ENCODE results near the gene NEU1.
"Not testable (repeated sequence)": the region's sequence is repeated elsewhere in the genome, so short reads cannot be mapped to it uniquely, and the experiment has no call there.

The NEU1 gene

DNA sequence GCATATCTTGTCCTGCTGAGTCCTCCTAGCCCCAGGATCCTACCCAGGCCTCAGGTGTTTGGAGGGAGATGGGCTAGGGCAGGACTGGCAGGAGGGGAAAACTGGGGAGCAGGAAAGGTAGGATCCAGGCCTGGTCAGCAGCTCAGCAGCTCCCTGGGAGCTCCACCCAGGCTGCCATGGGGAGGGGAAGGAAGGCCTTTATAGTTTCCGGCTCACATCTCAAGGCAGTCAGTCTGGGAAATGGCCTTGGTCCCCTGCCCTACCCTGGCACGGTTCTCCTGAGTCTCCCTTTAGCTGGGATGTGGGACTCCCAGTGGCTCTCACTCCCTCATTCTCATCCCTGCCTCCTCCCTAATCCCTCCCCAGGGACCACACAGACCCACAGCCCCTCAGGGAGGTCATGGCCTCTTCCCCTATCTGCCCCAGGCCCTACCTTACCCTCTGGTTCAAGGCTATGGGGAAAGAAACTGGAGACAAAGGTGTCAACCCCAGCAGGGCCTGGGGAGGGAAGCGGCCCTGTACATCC lies 14.6 kb upstream of the NEU1 start:
- Histone ChIP-seq H3K36me3 (ENCODE audit: control insufficient read depth, insufficient read depth, low read length) (peaks cover 14% of the 10 kb centered on the region), H3K9ac (ENCODE audit: low read length) (no peak overlapping the region), H3K4me1 (ENCODE audit: control insufficient read depth, insufficient read depth, low read length) (no peaks in the 10 kb centered on the region), H3K27me3 (ENCODE audit: control insufficient read depth, insufficient read depth, low read length) (no peaks in the 10 kb centered on the region), H3K27ac (ENCODE audit: low read depth, low read length) (no peak overlapping the region), H3K4me3 (ENCODE audit: low read length) (peak overlapping the region; percentile 34)

DNA sequence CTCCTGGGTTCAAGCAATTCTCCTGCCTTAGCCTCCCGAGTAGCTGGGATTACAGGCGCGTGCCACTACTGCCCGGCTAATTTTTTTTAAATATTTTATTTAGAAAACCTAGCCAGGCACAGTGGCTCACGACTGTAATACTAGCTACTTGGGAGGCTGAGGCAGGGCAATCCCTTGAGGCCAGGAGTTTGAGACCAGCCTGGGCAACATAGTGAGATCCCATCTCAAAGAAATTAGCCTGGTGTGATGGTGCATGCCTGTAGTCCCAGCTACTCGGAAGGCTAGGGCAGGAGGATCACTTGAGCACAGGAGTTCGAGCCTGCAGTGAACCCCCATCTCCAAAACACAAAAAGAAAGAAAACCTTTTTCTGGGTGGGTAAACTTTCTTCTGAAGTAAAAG lies 13.7 kb upstream of the NEU1 start:
- no peak overlapping the region for H3K9ac ChIP-seq (ENCODE audit: low read length)
- no peak overlapping the region for H3K4me3 ChIP-seq (ENCODE audit: low read length)
- H3K4me1 ChIP-seq (ENCODE audit: control insufficient read depth, insufficient read depth, low read length) = no peaks in the 10 kb centered on the region
- H3K27ac ChIP-seq (ENCODE audit: low read depth, low read length) = no peak overlapping the region
- peaks cover 10% of the 10 kb centered on the region for H3K36me3 ChIP-seq (ENCODE audit: control insufficient read depth, insufficient read depth, low read length)
- no peaks in the 10 kb centered on the region for H3K27me3 ChIP-seq (ENCODE audit: control insufficient read depth, insufficient read depth, low read length)

DNA sequence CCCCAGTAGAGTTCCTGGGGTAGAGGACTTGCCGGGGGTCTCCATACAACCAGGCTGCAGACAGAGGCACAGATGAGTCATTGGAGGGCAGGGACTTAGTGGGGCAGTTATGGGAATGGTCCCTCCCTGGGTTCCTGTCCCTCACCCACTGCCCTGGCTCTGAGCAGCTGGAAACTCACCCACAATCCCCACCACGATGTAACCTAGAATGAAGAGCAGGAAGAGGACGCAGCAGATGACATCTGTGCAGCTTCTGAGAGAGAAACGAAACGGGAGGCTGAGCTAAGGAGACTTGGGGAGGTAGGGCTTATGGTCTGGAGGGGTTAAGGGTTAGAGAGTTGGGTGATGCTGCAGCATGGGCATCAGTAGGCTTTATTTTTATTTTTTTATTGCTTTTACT lies 13.3 kb upstream of the NEU1 start:
- Histone ChIP-seq H3K36me3 (ENCODE audit: control insufficient read depth, insufficient read depth, low read length) (peaks cover 5% of the 10 kb centered on the region), H3K9ac (ENCODE audit: low read length) (no peak overlapping the region), H3K27me3 (ENCODE audit: control insufficient read depth, insufficient read depth, low read length) (no peaks in the 10 kb centered on the region), H3K4me3 (ENCODE audit: low read length) (no peak overlapping the region), H3K4me1 (ENCODE audit: control insufficient read depth, insufficient read depth, low read length) (no peaks in the 10 kb centered on the region), H3K27ac (ENCODE audit: low read depth, low read length) (no peak overlapping the region)

DNA sequence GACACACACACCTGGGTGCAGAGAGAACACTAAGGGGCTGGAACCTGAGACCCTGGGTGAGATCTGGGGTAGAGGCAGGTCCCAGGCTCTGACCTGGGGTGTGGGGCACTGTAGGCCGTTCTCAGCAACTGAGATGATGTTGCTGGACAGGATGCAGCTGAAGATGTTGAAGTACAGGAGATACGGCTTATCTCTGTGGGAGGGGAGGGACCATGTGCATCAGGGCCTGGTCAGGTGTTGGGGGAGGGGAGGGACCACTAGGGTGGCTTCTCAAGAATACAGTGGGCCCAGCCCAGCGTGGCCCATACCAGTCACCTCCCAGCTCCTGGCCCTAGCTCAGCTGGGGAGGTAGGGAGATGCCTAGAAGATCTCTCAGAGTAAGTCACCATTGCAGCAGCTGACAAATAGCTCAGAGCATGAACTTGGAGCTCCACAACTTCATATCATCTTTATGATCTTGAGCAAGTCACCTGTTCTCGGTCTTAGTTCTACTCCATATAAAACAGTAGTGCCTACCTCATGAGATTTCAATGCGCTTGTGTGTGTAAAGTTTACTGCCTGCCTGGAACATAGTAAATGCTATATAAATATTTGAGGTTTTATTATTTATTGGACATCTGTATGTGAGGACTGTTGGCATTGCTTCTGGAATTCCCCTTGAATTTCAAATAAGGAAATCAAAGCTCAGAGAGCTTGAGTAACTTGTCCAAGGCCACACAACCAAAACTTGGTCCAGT lies 12.4 kb upstream of the NEU1 start:
- H3K27ac ChIP-seq (ENCODE audit: low read depth, low read length) = no peak overlapping the region
- no peaks in the 10 kb centered on the region for H3K36me3 ChIP-seq (ENCODE audit: control insufficient read depth, insufficient read depth, low read length)
- H3K4me1 ChIP-seq (ENCODE audit: control insufficient read depth, insufficient read depth, low read length) = no peaks in the 10 kb centered on the region
- no peaks in the 10 kb centered on the region for H3K27me3 ChIP-seq (ENCODE audit: control insufficient read depth, insufficient read depth, low read length)
- H3K9ac ChIP-seq (ENCODE audit: low read length) = no peak overlapping the region
- no peak overlapping the region for H3K4me3 ChIP-seq (ENCODE audit: low read length)

DNA sequence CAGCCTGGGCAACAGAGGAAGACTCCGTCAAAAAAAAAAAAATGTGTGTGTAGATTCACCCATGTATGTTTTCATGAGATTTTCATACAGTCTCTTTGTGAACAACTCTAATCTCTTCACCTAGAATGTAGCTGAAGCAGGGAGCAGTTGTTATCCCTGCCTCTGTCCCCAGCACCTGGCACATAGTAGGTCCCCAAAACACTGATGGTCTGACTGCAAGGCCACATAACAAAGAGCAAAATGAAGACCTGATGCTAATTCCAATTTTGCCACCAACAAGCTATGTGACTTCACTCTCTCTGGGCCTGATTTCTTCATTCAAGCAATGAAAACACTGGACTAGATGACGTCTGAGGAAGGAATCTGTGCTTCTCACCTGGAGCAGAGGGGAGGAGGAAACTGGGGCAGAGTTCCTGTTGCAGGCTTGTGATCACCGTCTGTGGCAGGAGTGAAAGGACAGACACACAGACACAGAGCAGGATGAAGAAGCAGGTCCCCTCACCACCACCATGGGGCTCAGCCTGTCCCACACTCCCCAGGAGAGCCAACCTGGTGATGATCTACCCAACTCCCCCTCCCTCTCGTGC lies 11.6 kb upstream of the NEU1 start:
- H3K4me1 ChIP-seq (ENCODE audit: control insufficient read depth, insufficient read depth, low read length) = no peaks in the 10 kb centered on the region
- H3K36me3 ChIP-seq (ENCODE audit: control insufficient read depth, insufficient read depth, low read length) = no peaks in the 10 kb centered on the region
- no peak overlapping the region for H3K4me3 ChIP-seq (ENCODE audit: low read length)
- H3K9ac ChIP-seq (ENCODE audit: low read length) = no peak overlapping the region
- H3K27me3 ChIP-seq (ENCODE audit: control insufficient read depth, insufficient read depth, low read length) = no peaks in the 10 kb centered on the region
- H3K27ac ChIP-seq (ENCODE audit: low read depth, low read length) = no peak overlapping the region

DNA sequence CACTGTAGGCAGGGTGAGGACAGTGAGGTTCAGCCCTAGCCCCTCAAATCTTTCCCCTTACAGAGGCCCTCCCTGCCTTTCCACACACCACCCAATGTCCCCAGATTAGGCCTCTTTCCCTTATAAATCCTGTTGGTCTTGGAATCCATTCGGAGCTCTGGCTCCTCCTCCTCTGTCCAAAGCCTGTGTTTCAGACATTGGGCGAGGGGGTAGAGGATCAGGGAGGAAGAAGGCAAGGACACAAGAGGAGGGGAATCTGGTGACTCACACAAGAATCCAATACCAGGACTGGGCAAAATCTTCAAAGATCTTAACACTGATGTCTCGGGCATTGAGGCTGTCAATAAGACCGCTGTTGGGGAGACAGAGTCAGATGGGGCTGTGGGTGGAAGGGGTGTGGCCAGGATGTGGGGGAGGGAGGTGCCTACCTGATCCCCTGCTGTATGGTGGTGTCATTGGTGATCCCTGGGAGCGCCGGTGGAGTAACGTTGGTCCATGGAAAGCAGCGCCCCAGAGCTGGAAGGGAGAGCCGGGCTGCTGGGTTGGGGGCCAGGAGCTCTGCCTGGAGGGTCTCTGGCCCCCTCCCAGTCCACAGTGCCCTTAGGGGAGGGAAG lies 8.5 kb upstream of the NEU1 start:
- Histone ChIP-seq H3K36me3 (ENCODE audit: control insufficient read depth, insufficient read depth, low read length) (no peaks in the 10 kb centered on the region), H3K27ac (ENCODE audit: low read depth, low read length) (no peak overlapping the region), H3K9ac (ENCODE audit: low read length) (no peak overlapping the region), H3K4me3 (ENCODE audit: low read length) (no peak overlapping the region), H3K4me1 (ENCODE audit: control insufficient read depth, insufficient read depth, low read length) (no peaks in the 10 kb centered on the region), H3K27me3 (ENCODE audit: control insufficient read depth, insufficient read depth, low read length) (no peaks in the 10 kb centered on the region)

DNA sequence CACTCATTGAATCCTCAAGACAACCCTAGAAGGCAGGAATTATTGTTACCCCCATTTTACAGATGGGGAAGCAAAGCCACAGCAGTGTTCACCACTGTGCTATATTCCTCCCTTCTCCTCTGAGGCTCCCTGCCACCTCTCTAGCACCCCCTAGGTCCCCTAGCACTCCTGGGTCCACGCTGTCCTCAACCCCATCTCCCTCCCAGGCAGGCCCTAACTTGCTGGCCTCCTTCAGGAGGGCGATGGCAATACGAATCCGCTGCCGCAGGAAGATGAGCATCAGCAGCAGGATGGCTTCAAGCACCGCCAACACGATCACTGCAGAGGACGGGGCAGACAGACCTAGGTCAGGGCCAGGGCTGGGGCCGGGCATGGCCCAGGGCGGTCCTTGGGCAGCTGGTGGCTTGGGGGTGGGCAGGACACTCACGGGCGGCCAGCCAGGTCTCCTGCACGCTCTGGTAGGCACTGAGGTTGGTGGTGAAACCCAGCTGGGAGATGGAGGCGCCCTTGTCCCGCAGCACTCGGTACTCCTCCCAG lies 7.8 kb upstream of the NEU1 start:
- Histone ChIP-seq H3K27me3 (ENCODE audit: control insufficient read depth, insufficient read depth, low read length) (no peaks in the 10 kb centered on the region), H3K36me3 (ENCODE audit: control insufficient read depth, insufficient read depth, low read length) (no peaks in the 10 kb centered on the region), H3K27ac (ENCODE audit: low read depth, low read length) (no peak overlapping the region), H3K9ac (ENCODE audit: low read length) (no peak overlapping the region), H3K4me3 (ENCODE audit: low read length) (no peak overlapping the region), H3K4me1 (ENCODE audit: control insufficient read depth, insufficient read depth, low read length) (no peaks in the 10 kb centered on the region)

DNA sequence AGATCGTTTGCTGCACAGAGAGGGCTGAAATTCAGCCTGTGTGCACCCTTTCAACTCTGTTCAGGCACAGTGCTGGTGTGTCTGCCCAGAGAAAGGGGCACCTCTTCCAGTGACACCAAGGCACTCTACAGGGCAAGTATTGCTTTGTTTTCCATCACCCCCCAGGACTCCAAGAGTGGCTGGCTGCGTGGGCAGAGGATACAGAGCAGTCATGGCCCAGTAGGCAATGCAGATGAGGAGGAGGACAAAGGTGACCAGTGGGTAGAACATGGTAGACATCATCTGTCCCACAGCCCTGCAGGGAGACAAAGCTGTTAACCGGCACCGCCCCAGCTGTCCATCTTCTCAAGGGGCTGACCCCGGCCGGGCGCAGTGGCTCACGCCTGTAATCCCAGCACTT lies 6.7 kb upstream of the NEU1 start:
- Histone ChIP-seq H3K4me3 (ENCODE audit: low read length) (no peak overlapping the region), H3K36me3 (ENCODE audit: control insufficient read depth, insufficient read depth, low read length) (peaks cover 3% of the 10 kb centered on the region), H3K27ac (ENCODE audit: low read depth, low read length) (no peak overlapping the region), H3K4me1 (ENCODE audit: control insufficient read depth, insufficient read depth, low read length) (no peaks in the 10 kb centered on the region), H3K27me3 (ENCODE audit: control insufficient read depth, insufficient read depth, low read length) (no peaks in the 10 kb centered on the region), H3K9ac (ENCODE audit: low read length) (no peak overlapping the region)

DNA sequence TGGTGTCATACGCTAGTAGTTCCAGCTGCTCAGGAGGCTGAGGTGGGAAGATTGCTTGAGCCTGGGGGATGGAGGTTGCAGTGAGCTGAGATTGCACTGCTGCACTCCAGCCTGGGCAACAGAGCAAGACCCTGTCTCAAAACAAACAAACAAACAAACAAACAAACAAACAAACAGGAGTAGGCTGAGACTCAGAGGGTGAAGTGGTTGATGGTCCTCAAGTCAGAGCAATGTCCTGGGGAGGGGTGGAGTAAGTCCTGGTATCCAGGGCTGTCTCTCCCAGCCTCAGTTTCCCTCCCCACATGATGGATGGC lies 6.0 kb upstream of the NEU1 start:
- H3K4me3 ChIP-seq (ENCODE audit: low read length); H3K9ac ChIP-seq (ENCODE audit: low read length); H3K4me1 ChIP-seq (ENCODE audit: control insufficient read depth, insufficient read depth, low read length); H3K36me3 ChIP-seq (ENCODE audit: control insufficient read depth, insufficient read depth, low read length); H3K27ac ChIP-seq (ENCODE audit: low read depth, low read length); H3K27me3 ChIP-seq (ENCODE audit: control insufficient read depth, insufficient read depth, low read length): not testable (repeated sequence)

DNA sequence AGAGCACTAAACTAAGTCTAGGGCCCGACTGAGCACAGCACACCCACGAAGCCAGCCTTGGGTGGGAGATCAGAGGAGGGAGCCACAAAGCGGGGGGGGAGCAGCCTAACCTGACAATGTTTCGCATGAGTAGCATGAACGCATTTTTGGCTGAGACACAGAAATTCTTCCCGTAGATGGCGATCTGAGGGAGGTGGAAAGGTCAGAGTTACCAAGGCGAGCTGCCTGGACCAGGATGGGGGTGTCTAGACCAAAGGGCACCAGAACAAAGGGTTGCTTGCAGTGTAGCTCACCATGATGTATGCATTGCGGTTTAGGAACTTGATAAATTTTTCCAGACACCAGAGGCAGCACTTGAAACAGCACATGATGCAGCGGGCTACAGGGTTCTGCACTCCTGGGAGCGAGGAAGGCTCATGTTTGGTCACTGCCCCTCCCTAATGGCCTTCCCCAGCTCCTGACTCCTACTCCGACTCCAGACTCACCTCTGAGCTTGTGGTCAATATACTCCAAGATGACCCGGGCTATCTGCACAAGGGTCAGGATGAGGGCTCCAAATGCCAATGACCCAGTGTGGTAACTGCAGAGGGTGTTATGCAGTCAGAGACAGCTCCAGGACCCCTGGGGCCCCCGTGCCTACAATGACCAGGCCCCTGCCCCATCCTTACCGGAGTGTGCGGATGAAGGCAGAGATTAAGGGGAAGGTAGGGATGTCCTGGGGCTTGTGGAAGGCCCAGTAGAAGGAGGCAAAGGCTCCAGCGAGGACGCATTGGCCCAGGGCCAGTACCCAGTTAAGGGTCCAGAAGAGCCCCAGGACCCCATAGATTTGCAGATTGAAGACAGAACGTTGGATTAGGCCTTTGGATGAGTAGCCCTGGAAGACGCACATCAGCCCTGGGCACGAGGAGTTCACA lies 2.8 kb upstream of the NEU1 start:
- Histone ChIP-seq H3K4me1 (ENCODE audit: control insufficient read depth, insufficient read depth, low read length) (peaks cover 5% of the 10 kb centered on the region), H3K27ac (ENCODE audit: low read depth, low read length) (no peak overlapping the region), H3K9ac (ENCODE audit: low read length) (no peak overlapping the region), H3K36me3 (ENCODE audit: control insufficient read depth, insufficient read depth, low read length) (peaks cover 3% of the 10 kb centered on the region), H3K27me3 (ENCODE audit: control insufficient read depth, insufficient read depth, low read length) (no peaks in the 10 kb centered on the region), H3K4me3 (ENCODE audit: low read length) (no peak overlapping the region)

DNA sequence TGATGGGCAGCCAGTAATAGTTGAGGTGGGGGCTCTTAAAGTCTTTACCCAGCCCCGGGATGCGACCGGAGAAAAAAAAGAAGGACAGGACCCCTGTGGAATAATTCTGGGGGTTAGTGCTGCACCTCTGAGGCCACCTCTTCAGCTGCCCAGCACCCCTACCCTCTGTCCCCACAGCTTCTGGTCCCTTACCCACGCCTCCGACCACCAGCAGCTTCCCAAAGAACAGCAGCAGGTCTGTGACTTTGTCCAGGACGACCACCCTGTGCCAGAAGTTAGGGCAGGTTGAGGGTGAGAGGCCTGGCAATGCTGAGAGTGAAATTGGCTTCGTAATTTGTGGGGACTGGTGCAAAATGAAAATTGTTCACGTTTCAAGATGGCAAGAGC lies 2.2 kb upstream of the NEU1 start:
- Histone ChIP-seq H3K27ac (ENCODE audit: low read depth, low read length) (no peak overlapping the region), H3K9ac (ENCODE audit: low read length) (no peak overlapping the region), H3K4me3 (ENCODE audit: low read length) (no peak overlapping the region), H3K4me1 (ENCODE audit: control insufficient read depth, insufficient read depth, low read length) (peaks cover 5% of the 10 kb centered on the region), H3K27me3 (ENCODE audit: control insufficient read depth, insufficient read depth, low read length) (no peaks in the 10 kb centered on the region), H3K36me3 (ENCODE audit: control insufficient read depth, insufficient read depth, low read length) (peaks cover 8% of the 10 kb centered on the region)

DNA sequence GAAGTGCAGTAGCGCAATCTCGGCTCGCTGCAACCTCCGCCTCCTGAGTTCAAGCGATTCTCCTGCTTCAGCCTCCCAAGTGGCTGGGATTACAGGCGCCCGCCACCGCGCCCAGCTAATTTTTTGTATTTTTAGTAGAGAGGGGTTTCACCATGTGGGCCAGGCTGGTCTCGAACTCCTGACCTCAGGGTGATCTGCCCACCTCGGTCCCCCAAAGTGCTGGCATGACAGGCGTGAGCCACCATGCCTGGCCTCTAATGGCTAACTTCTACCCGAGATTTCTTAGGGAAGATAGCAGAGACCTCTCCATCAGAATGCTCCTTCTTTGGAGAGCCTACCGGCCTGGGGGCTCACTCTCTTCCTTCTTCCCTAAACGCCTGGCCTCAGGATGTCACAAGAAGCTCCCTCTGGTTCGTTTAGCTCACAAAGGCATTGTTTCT lies 1.5 kb upstream of the NEU1 start:
- Histone ChIP-seq H3K36me3 (ENCODE audit: control insufficient read depth, insufficient read depth, low read length) (peaks cover 14% of the 10 kb centered on the region), H3K4me3 (ENCODE audit: low read length) (peak overlapping the region; percentile 59)
- H3K27me3 ChIP-seq (ENCODE audit: control insufficient read depth, insufficient read depth, low read length); H3K4me1 ChIP-seq (ENCODE audit: control insufficient read depth, insufficient read depth, low read length); H3K9ac ChIP-seq (ENCODE audit: low read length); H3K27ac ChIP-seq (ENCODE audit: low read depth, low read length): not testable (repeated sequence)
